GM12878 (cell line): Measurements from ENCODE around the gene LTA. TPM values are rescaled to one million over a fixed set of nuclear protein-coding genes. Genes with fewer than 3 reads are reported as not detected.

Experiments used
- ATAC-seq: fragments of 200-7000 bp; cut with Tn5 transposase; 3 replicates; pipeline ENCODE4 v1.9.1; 2020; ENCODE audit warnings: mild to moderate bottlenecking, moderate library complexity
- BruUV-seq: library from RNA; stranded (reverse); fragments of 400-500 nt; replicated peaks from 2 replicates; lab custom pipeline; 2021; lab: Mats Ljungman, UMichigan
- CTCF ChIA-PET: fragments of 300-600 bp; sonication (Branson Sonifier 250); formaldehyde crosslinking; extraction: SDS; loops from one replicate; lab custom pipeline; 2021; ENCODE audit warnings: inconsistent platforms; lab: Yijun Ruan, JAX
- POLR2A ChIA-PET: fragments of 350-600 bp; formaldehyde crosslinking; extraction: SDS; loops from one replicate; lab custom pipeline; 2021; ENCODE audit warnings: inconsistent platforms; lab: Charles Lee
- RAD21 ChIA-PET: fragments of 300-600 bp; sonication (Branson Sonifier 250); formaldehyde crosslinking; loops from one replicate; lab custom pipeline; 2023; ENCODE audit warnings: antibody characterized with exemption; ENCODE audit not compliant: unreplicated experiment; lab: Charles Lee
- SMC1A ChIA-PET: fragments of 300-600 bp; sonication (Branson Sonifier 250); formaldehyde crosslinking; loops from one replicate; lab custom pipeline; 2023; ENCODE audit not compliant: unreplicated experiment, uncharacterized antibody; lab: Charles Lee
- DNase-seq: peaks from one replicate; pipeline ENCODE4 v3.0.0-alpha.2; 2011; ENCODE audit warnings: low read depth, low spot score
- FAIRE-seq: peaks from 3 replicates; lab custom pipeline; 2011; peaks lifted over from hg19 to GRCh38; lab: Jason Lieb, UNC
- H2AFZ ChIP-seq: 2 replicates; pipeline ENCODE4 v1.6.0; 2011; ENCODE audit warnings: low read depth, low read length, control low read depth; ENCODE audit not compliant: control insufficient read depth
- H3K27ac ChIP-seq: 2 replicates; pipeline ENCODE4 v1.5.1; 2011; ENCODE audit warnings: control low read depth; ENCODE audit not compliant: control insufficient read depth, insufficient read depth
- H3K27me3 ChIP-seq, 2 experiments: replicated peaks in 1 of 2; 2 replicates each; pipeline versions ENCODE4 v1.6.0 to v1.6.1; 2011; ENCODE audit warnings: low read length in 1 of 2; ENCODE audit not compliant: control insufficient read depth in 2 of 2, insufficient read depth in 2 of 2
- H3K36me3 ChIP-seq, 2 experiments: 2 replicates each; pipeline ENCODE4 v1.5.1; 2011; ENCODE audit warnings: low read length in 1 of 2; ENCODE audit not compliant: control insufficient read depth in 2 of 2, insufficient read depth in 2 of 2
- H3K4me1 ChIP-seq: 2 replicates; pipeline ENCODE4 v1.6.1; 2011; ENCODE audit warnings: mild to moderate bottlenecking, low read length, moderate library complexity, mixed read lengths; ENCODE audit not compliant: control insufficient read depth, insufficient read depth
- H3K4me2 ChIP-seq: 2 replicates; pipeline ENCODE4 v1.6.0; 2011; ENCODE audit warnings: control low read depth; ENCODE audit not compliant: control insufficient read depth, insufficient read depth
- H3K4me3 ChIP-seq: fragments of 200-600 bp; sonication (generic); 2 replicates; pipeline ENCODE4 v1.5.1; 2016
- H3K79me2 ChIP-seq: 2 replicates; pipeline ENCODE4 v1.6.0; 2011; ENCODE audit warnings: low read length; ENCODE audit not compliant: control insufficient read depth, insufficient read depth
- H3K9ac ChIP-seq: 2 replicates; pipeline ENCODE4 v1.8.0; 2011; ENCODE audit warnings: low read length, control low read depth, mixed read lengths; ENCODE audit not compliant: control insufficient read depth, insufficient read depth
- H3K9me3 ChIP-seq: replicated peaks from 3 replicates; pipeline ENCODE4 v1.5.1; 2011; ENCODE audit warnings: mild to moderate bottlenecking, low read length; ENCODE audit not compliant: control insufficient read depth, insufficient read depth
- H4K20me1 ChIP-seq: 2 replicates; pipeline ENCODE4 v1.6.0; 2011; ENCODE audit not compliant: control insufficient read depth, insufficient read depth
- BACH1 ChIP-seq: fragments of 450-650 bp; IDR thresholded peaks from 2 replicates; pipeline ENCODE4 v1.6.1; 2017; ENCODE audit warnings: mild to moderate bottlenecking, borderline replicate concordance
- BCL11A ChIP-seq: IDR thresholded peaks from 2 replicates; pipeline ENCODE4 v1.6.1; 2011; ENCODE audit warnings: low read depth, low read length
- BRCA1 ChIP-seq: IDR thresholded peaks from 2 replicates; pipeline ENCODE4 v1.6.1; 2011; ENCODE audit warnings: low read depth, low read length, improper control_type of control experiment
- CREM ChIP-seq: IDR thresholded peaks from 2 replicates; pipeline ENCODE4 v1.6.1; 2014; ENCODE audit warnings: antibody characterized with exemption, low read depth
- HCFC1 ChIP-seq: fragments of 150-350 bp; IDR thresholded peaks from 2 replicates; pipeline ENCODE4 v1.6.1; 2014; ENCODE audit warnings: low read length
- JUND ChIP-seq: IDR thresholded peaks from 2 replicates; pipeline ENCODE4 v1.6.1; 2012; ENCODE audit warnings: low read depth, mild to moderate bottlenecking, low read length, improper control_type of control experiment, moderate library complexity
- KLF5 ChIP-seq: fragments of 450-650 bp; IDR thresholded peaks from 2 replicates; pipeline ENCODE4 v1.6.1; 2014; ENCODE audit warnings: mild to moderate bottlenecking; ENCODE audit not compliant: partially characterized antibody
- MYC ChIP-seq: IDR thresholded peaks from 2 replicates; pipeline ENCODE4 v1.6.1; 2011; ENCODE audit warnings: mild to moderate bottlenecking, low read length, moderate library complexity, inconsistent platforms; ENCODE audit not compliant: insufficient read depth, insufficient replicate concordance, insufficient read length, severe bottlenecking
- NFIC ChIP-seq: IDR thresholded peaks from 2 replicates; pipeline ENCODE4 v1.6.1; 2012; ENCODE audit warnings: low read depth, mild to moderate bottlenecking, inconsistent platforms, low read length, moderate library complexity
- POLR2A ChIP-seq: IDR thresholded peaks from 2 replicates; pipeline ENCODE4 v1.6.1; 2011; ENCODE audit warnings: low read depth, mild to moderate bottlenecking, low read length
- POLR2AphosphoS5 ChIP-seq: IDR thresholded peaks from 2 replicates; pipeline ENCODE4 v1.6.1; 2011; ENCODE audit warnings: mild to moderate bottlenecking, low read length, inconsistent platforms
- RBBP5 ChIP-seq: fragments of 200-600 bp; sonication (generic); conservative IDR thresholded peaks from 2 replicates; pipeline ENCODE4 v1.6.1; 2016
- WGBS: methylation state at CpG from one replicate; pipeline ENCODE4 v1.1.6; 2016; ENCODE audit warnings: low lambda C conversion rate; ENCODE audit not compliant: insufficient replicate concordance, insufficient coverage; ENCODE audit errors: missing lambda C conversion rate; 5-methylcytosine and 5-hydroxymethylcytosine counted together
- in situ Hi-C: fragments of 300-500 bp; cut with MboI; formaldehyde crosslinking; loops from 9 replicates; pipeline ENCODE4 v1.14.3; 2018; ENCODE audit warnings: mixed read lengths
- intact Hi-C: fragments of 100-400 bp; cut with micrococcal nuclease; formaldehyde crosslinking; loops from one replicate; pipeline ENCODE4 v1.14.2; 2022; ENCODE audit not compliant: unreplicated experiment
- polyA plus RNA-seq, 11 experiments: library from polyadenylated mRNA; depleted of rRNA in 4 of 11; unstranded in 6 of 11; stranded (reverse) in 5 of 11; fragments of >200 nt; fragmentation: Nextera tagmentation in 4 of 11; fragmentation: Illumina TruSeq in 1 of 11; extraction: Ambion mirVana in 4 of 11; extraction: Trizol in 1 of 11; gene quantifications; 1 replicate in 1 of 11; 2 replicates in 10 of 11; pipeline versions ENCODE4 v1.2.1 to v1.2.3, GENCODE V29; 2011 to 2016; ENCODE audit warnings: inconsistent platforms in 2 of 11, missing spikeins in 2 of 11, low read depth in 1 of 11
- total RNA-seq, 4 experiments: library from RNA; depleted of rRNA in 3 of 4; stranded (reverse); fragments of >200 nt in 3 of 4; fragmentation: Illumina TruSeq in 1 of 4; extraction: Trizol in 1 of 4; gene quantifications; 2 replicates each; pipeline versions ENCODE4 v1.2.1 to v1.2.3, GENCODE V29; 2013 to 2021
- TF ChIP-seq, protein P1 (sequence below): fragments of 450-650 bp; IDR thresholded peaks from 2 replicates; pipeline ENCODE4 v1.6.1; 2017; ENCODE audit warnings: borderline replicate concordance

LTA gene
- total and polyA plus RNA-seq, 10 of the 15 experiments (the other 5 are each of a cell fraction or from before 2014, with no cell fraction given): 27.5 to 100 (median 75.1) TPM

- DNase-seq: no peak
- ATAC-seq: no peak
- Histone ChIP-seq H3K79me2 (peaks cover 25% of the 10 kb centered on the region), H3K27ac (no peak overlapping the region), H3K4me1 (no peaks in the 10 kb centered on the region), H3K4me3 (no peak overlapping the region), H3K9ac (no peak overlapping the region), H3K9me3 (no peaks in the 10 kb centered on the region), H3K27me3 (no peaks in the 10 kb centered on the region), H4K20me1 (peaks cover 3% of the 10 kb centered on the region), H2AFZ (no peak overlapping the region), H3K36me3 (peaks cover 34 to 38% of the 10 kb centered on the region in 2 experiments), H3K4me2 (no peak overlapping the region)
- TF ChIP-seq BRCA1 (no peak), MYC (no peak), KLF5 (no peak), CREM (no peak), RBBP5 (no peak), BACH1 (0 out of 2 replicates have a peak, but pooled peaks have one; percentile 26), POLR2AphosphoS5 (peak; percentile 73; the same call in 1 of the 2 replicates), HCFC1 (no peak), NFIC (no peak), BCL11A (no peak), JUND (no peak), POLR2A (0 out of 2 replicates have a peak, but pooled peaks have one; percentile 43)
- TF ChIP-seq, protein P1, sequence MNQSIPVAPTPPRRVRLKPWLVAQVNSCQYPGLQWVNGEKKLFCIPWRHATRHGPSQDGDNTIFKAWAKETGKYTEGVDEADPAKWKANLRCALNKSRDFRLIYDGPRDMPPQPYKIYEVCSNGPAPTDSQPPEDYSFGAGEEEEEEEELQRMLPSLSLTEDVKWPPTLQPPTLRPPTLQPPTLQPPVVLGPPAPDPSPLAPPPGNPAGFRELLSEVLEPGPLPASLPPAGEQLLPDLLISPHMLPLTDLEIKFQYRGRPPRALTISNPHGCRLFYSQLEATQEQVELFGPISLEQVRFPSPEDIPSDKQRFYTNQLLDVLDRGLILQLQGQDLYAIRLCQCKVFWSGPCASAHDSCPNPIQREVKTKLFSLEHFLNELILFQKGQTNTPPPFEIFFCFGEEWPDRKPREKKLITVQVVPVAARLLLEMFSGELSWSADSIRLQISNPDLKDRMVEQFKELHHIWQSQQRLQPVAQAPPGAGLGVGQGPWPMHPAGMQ: no peak
- no TSS peak for BruUV-seq
- intact Hi-C loops (no loop called here), in situ Hi-C loops (no loop called here)
- ChIA-PET POLR2A (interaction anchor here (1.0 to 1.3 kb wide), 3 partner anchors 10 to 83 kb away, joined by 3 read pairs; partner anchors contain the start of gene DDX39B), RAD21 (interaction anchor here (1.2 kb wide), 1 partner anchor 66 kb away, joined by 3 read pairs; no protein-coding TSS in a partner anchor), SMC1A (interaction anchor here (0.6 kb wide), 1 partner anchor 117 kb away, joined by 3 read pairs; no protein-coding TSS in a partner anchor), CTCF (interaction anchor here (1.0 to 1.6 kb wide), 3 partner anchors 8 to 14 kb away, joined by 3 to 4 read pairs (median 3); partner anchors contain the start of gene DDX39B)
- no peak for FAIRE-seq
- WGBS: 71% methylated on average over 9 of the region's 9 CpGs
Observed at GRCh38 chr6:31531771-31532643, 40.1 kb upstream of the LTA start.
